IMR-90 (cell line): ENCODE data around the gene PLXNA1. TPM values are rescaled to one million over a fixed set of nuclear protein-coding genes. Genes with fewer than 3 reads are reported as not detected.

ENCODE experiments used
- ATAC-seq: fragments of 200-7000 bp; cut with Tn5 transposase; 2 replicates; pipeline ENCODE4 v1.9.1; 2020; ENCODE audit warnings: low read depth, mild to moderate bottlenecking, moderate library complexity
- BruUV-seq: library from RNA; stranded (reverse); fragments of 400-500 nt; replicated peaks from 2 replicates; lab custom pipeline; 2021; lab: Mats Ljungman, UMichigan
- CTCF ChIA-PET: fragments of 300-600 bp; formaldehyde crosslinking; extraction: SDS; loops from one replicate; lab custom pipeline; 2021; ENCODE audit warnings: antibody characterized with exemption; lab: Yijun Ruan, JAX
- POLR2A ChIA-PET: fragments of 300-600 bp; sonication (Branson Sonifier 250); formaldehyde crosslinking; loops from one replicate; lab custom pipeline; 2022; ENCODE audit warnings: antibody characterized with exemption; ENCODE audit not compliant: unreplicated experiment; lab: Charles Lee
- DNase-seq: peaks from one replicate; pipeline ENCODE4 v3.0.0; 2013
- H2AFZ ChIP-seq: replicated peaks from 2 replicates; pipeline ENCODE3; 2013; ENCODE audit warnings: low read length, mild to moderate bottlenecking; ENCODE audit not compliant: poor library complexity
- H2AK5ac ChIP-seq: 2 replicates; pipeline ENCODE4 v1.6.1; 2013; ENCODE audit warnings: low read depth, low read length, inconsistent platforms
- H2AK9ac ChIP-seq: replicated peaks from 2 replicates; pipeline ENCODE3; 2013; ENCODE audit warnings: mild to moderate bottlenecking, low read depth, low read length, moderate library complexity; ENCODE audit not compliant: poor library complexity
- H2BK120ac ChIP-seq: 2 replicates; pipeline ENCODE4 v1.6.1; 2013; ENCODE audit warnings: low read depth, low read length, inconsistent platforms
- H2BK15ac ChIP-seq: 3 replicates; pipeline ENCODE4 v1.6.1; 2013; ENCODE audit warnings: low read depth, low read length, inconsistent platforms
- H2BK20ac ChIP-seq: 2 replicates; pipeline ENCODE4 v1.6.1; 2013; ENCODE audit warnings: low read depth, mild to moderate bottlenecking, inconsistent platforms, low read length, moderate library complexity
- H2BK5ac ChIP-seq: 2 replicates; pipeline ENCODE4 v1.6.1; 2013; ENCODE audit warnings: mild to moderate bottlenecking, low read depth, low read length, inconsistent platforms; ENCODE audit not compliant: poor library complexity, severe bottlenecking
- H3K14ac ChIP-seq: replicated peaks from 2 replicates; pipeline ENCODE4 v1.6.1; 2013; ENCODE audit warnings: low read depth, low read length, inconsistent platforms
- H3K18ac ChIP-seq: 2 replicates; pipeline ENCODE4 v1.6.1; 2013; ENCODE audit warnings: low read depth, low read length, control low read depth
- H3K23ac ChIP-seq: 2 replicates; pipeline ENCODE4 v1.6.1; 2013; ENCODE audit warnings: low read depth, low read length, inconsistent platforms
- H3K27ac ChIP-seq: 2 replicates; pipeline ENCODE4 v1.5.1; 2013; ENCODE audit warnings: mild to moderate bottlenecking, control low read depth, low read length; ENCODE audit not compliant: insufficient read depth
- H3K27me3 ChIP-seq: 2 replicates; pipeline ENCODE4 v1.6.1; 2013; ENCODE audit warnings: low read length; ENCODE audit not compliant: control insufficient read depth, insufficient read depth
- H3K36me3 ChIP-seq: 2 replicates; pipeline ENCODE4 v1.6.1; 2013; ENCODE audit warnings: low read length, mixed read lengths; ENCODE audit not compliant: control insufficient read depth, insufficient read depth
- H3K4ac ChIP-seq: 2 replicates; pipeline ENCODE4 v1.6.1; 2013; ENCODE audit warnings: low read depth, low read length, inconsistent platforms
- H3K4me1 ChIP-seq: 2 replicates; pipeline ENCODE4 v1.6.1; 2013; ENCODE audit warnings: low read length, mixed read lengths; ENCODE audit not compliant: control insufficient read depth, insufficient read depth
- H3K4me2 ChIP-seq: 2 replicates; pipeline ENCODE4 v1.6.1; 2013; ENCODE audit warnings: low read depth, mild to moderate bottlenecking, control low read depth, low read length, moderate library complexity
- H3K4me3 ChIP-seq: 2 replicates; pipeline ENCODE4 v1.5.1; 2013; ENCODE audit warnings: low read depth, mild to moderate bottlenecking, control low read depth, low read length, moderate library complexity; ENCODE audit not compliant: insufficient read depth
- H3K56ac ChIP-seq: 2 replicates; pipeline ENCODE4 v1.6.1; 2013; ENCODE audit warnings: low read length, inconsistent platforms; ENCODE audit not compliant: insufficient read depth; ENCODE audit errors: extremely low read depth
- H3K79me1 ChIP-seq, 2 experiments: 2 replicates each; pipeline ENCODE4 v1.6.1; 2013; ENCODE audit warnings: low read length in 2 of 2, inconsistent platforms in 1 of 2, low read depth in 1 of 2
- H3K9ac ChIP-seq: 2 replicates; pipeline ENCODE4 v1.6.1; 2013; ENCODE audit warnings: low read depth, low read length, control low read depth
- H3K9me1 ChIP-seq: 2 replicates; pipeline ENCODE4 v1.6.1; 2013; ENCODE audit warnings: low read length, inconsistent platforms; ENCODE audit not compliant: insufficient read depth
- H3K9me3 ChIP-seq: 2 replicates; pipeline ENCODE4 v1.6.1; 2013; ENCODE audit warnings: low read length; ENCODE audit not compliant: control insufficient read depth, insufficient read depth
- H4K20me1 ChIP-seq: 2 replicates; pipeline ENCODE4 v1.6.1; 2013; ENCODE audit warnings: low read length, inconsistent platforms; ENCODE audit not compliant: insufficient read depth
- H4K5ac ChIP-seq: 2 replicates; pipeline ENCODE4 v1.6.1; 2013; ENCODE audit warnings: mild to moderate bottlenecking, low read depth, low read length, control low read depth
- H4K8ac ChIP-seq, 2 experiments: 2 replicates each; pipeline ENCODE4 v1.6.1; 2013; ENCODE audit warnings: low read depth in 2 of 2, low read length in 2 of 2, control low read depth in 1 of 2, inconsistent platforms in 1 of 2
- H4K91ac ChIP-seq: 2 replicates; pipeline ENCODE4 v1.6.1; 2013; ENCODE audit warnings: low read depth, low read length, inconsistent platforms; ENCODE audit not compliant: insufficient read depth
- BHLHE40 ChIP-seq: fragments of 150-350 bp; IDR thresholded peaks from 2 replicates; pipeline ENCODE4 v1.6.1; 2016; ENCODE audit warnings: mild to moderate bottlenecking, low read depth, low read length
- CEBPB ChIP-seq: IDR thresholded peaks from 2 replicates; pipeline ENCODE4 v1.6.1; 2012; ENCODE audit warnings: low read depth, low read length, improper control_type of control experiment
- CHD1 ChIP-seq: IDR thresholded peaks from 2 replicates; pipeline ENCODE4 v1.6.1; 2012; ENCODE audit warnings: low read depth, low read length, improper control_type of control experiment
- NFE2L2 ChIP-seq: fragments of 150-350 bp; IDR thresholded peaks from 2 replicates; pipeline ENCODE4 v1.6.1; 2016; ENCODE audit warnings: low read depth, mild to moderate bottlenecking, low read length
- SMC3 ChIP-seq: fragments of 150-350 bp; IDR thresholded peaks from 2 replicates; pipeline ENCODE4 v1.6.1; 2016; ENCODE audit warnings: low read depth, mild to moderate bottlenecking, antibody characterized with exemption, low read length, moderate library complexity
- WGBS, 2 experiments: methylation state at CpG; one replicate each; pipeline versions ENCODE4 v1.1.5 to v1.1.7; 2013; ENCODE audit warnings: missing lambda C conversion rate in 2 of 2; ENCODE audit not compliant: insufficient read length in 1 of 2; ENCODE audit errors: extremely low coverage in 2 of 2; 5-methylcytosine and 5-hydroxymethylcytosine counted together
- dilution Hi-C: fragments of 300-500 bp; cut with HindIII; formaldehyde crosslinking; loops from one replicate; pipeline ENCODE4 v1.14.3; 2018; ENCODE audit warnings: low sequenced_read_pairs; ENCODE audit not compliant: unreplicated experiment
- in situ Hi-C: fragments of 300-500 bp; cut with MboI; formaldehyde crosslinking; loops from 3 replicates; pipeline ENCODE4 v1.14.3; 2019; ENCODE audit warnings: low sequenced_read_pairs, inconsistent platforms, mixed read lengths
- intact Hi-C: fragments of 100-400 bp; cut with micrococcal nuclease; formaldehyde crosslinking; loops from 2 replicates; pipeline ENCODE4 v1.10.0; 2022
- polyA plus RNA-seq, 3 experiments: library from polyadenylated mRNA; depleted of rRNA; stranded (reverse); fragments of >200 nt; gene quantifications; 2 replicates each; pipeline ENCODE4 v1.2.3, GENCODE V29; 2012; ENCODE audit warnings: low replicate concordance in 1 of 3
- total RNA-seq: library from RNA; depleted of rRNA; stranded (reverse); fragments of >200 nt; gene quantifications from 2 replicates; pipeline ENCODE4 v1.2.3, GENCODE V29; 2012
- TF ChIP-seq, protein P1 (sequence below): conservative IDR thresholded peaks from 2 replicates; pipeline ENCODE4 v1.5.1; 2012; ENCODE audit warnings: mild to moderate bottlenecking, low read depth, low read length, improper control_type of control experiment

The PLXNA1 gene
- total and polyA plus RNA-seq, 2 of the 4 experiments (the other 2 are of a cell fraction) = 13.6 to 49.4 TPM

DNA sequence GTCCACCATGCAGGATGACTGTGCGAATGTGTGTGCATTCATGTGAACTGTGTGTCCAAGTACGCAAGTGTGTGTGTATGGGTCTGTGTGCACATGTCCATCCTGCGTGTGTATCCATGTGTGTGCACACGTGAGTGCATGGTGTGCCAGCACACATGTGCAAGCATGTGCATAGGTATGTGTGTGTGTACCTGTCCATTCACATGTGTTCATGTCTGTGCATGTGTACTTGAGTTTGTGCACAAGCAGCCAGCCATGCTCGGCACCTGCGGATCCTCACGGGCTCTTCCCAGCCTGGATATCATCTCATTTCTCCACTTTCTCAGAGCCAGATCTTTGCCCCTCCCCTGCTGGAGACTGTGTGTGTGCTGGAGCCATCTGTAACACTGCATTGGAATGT, 18.7 kb upstream of the PLXNA1 start:
- no peak overlapping the region for H2BK20ac ChIP-seq
- H3K4me2 ChIP-seq = no peak overlapping the region
- H3K18ac ChIP-seq = no peak overlapping the region
- no peaks in the 10 kb centered on the region for H3K36me3 ChIP-seq
- no TSS peak for BruUV-seq
- no peak overlapping the region for H4K8ac ChIP-seq
- H3K9me3 ChIP-seq = no peaks in the 10 kb centered on the region
- ATAC-seq (no peak), DNase-seq (no peak)
- H3K4ac ChIP-seq = no peak overlapping the region
- POLR2A ChIA-PET = no interaction called here
- CTCF ChIA-PET = no interaction called here
- intact Hi-C loops = loop anchor here (5.0 kb wide), 1 partner anchor 112 kb away; no protein-coding TSS in a partner anchor
- peaks cover 9% of the 10 kb centered on the region; the same call in 1 of the 2 replicates for H3K9me1 ChIP-seq
- H3K56ac ChIP-seq = no peak overlapping the region
- H3K14ac ChIP-seq = no peak overlapping the region
- H4K20me1 ChIP-seq = no peaks in the 10 kb centered on the region
- in situ Hi-C loops = no loop called here
- H3K23ac ChIP-seq = no peak overlapping the region
- peaks cover 15% of the 10 kb centered on the region; the same call in 1 of the 2 replicates for H3K4me1 ChIP-seq
- no peak overlapping the region for H4K91ac ChIP-seq
- H2AK5ac ChIP-seq = no peak overlapping the region
- no peak overlapping the region for H3K4me3 ChIP-seq
- H3K79me1 ChIP-seq = no peaks in the 10 kb centered on the region
- H3K27ac ChIP-seq = no peak overlapping the region
- 80% methylated on average over 3 of the region's 7 CpGs; no CpG with 5 or more reads in 1 of the 2 experiments for WGBS, 2 experiments
- dilution Hi-C loops = no loop called here
- H2BK120ac ChIP-seq = no peak overlapping the region
- H2BK5ac ChIP-seq = no peak overlapping the region
- H3K9ac ChIP-seq = no peak overlapping the region
- no peak overlapping the region for H2AFZ ChIP-seq
- H4K5ac ChIP-seq = no peak overlapping the region
- H2BK15ac ChIP-seq = no peak overlapping the region
- no peak overlapping the region for H2AK9ac ChIP-seq
- TF ChIP-seq SMC3 (no peak), CHD1 (no peak), BHLHE40 (no peak), NFE2L2 (no peak), CEBPB (no peak)
- TF ChIP-seq, protein P1, sequence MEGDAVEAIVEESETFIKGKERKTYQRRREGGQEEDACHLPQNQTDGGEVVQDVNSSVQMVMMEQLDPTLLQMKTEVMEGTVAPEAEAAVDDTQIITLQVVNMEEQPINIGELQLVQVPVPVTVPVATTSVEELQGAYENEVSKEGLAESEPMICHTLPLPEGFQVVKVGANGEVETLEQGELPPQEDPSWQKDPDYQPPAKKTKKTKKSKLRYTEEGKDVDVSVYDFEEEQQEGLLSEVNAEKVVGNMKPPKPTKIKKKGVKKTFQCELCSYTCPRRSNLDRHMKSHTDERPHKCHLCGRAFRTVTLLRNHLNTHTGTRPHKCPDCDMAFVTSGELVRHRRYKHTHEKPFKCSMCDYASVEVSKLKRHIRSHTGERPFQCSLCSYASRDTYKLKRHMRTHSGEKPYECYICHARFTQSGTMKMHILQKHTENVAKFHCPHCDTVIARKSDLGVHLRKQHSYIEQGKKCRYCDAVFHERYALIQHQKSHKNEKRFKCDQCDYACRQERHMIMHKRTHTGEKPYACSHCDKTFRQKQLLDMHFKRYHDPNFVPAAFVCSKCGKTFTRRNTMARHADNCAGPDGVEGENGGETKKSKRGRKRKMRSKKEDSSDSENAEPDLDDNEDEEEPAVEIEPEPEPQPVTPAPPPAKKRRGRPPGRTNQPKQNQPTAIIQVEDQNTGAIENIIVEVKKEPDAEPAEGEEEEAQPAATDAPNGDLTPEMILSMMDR = no peak
- H3K27me3 ChIP-seq = no peaks in the 10 kb centered on the region
